H9 (cell line): ENCODE measurements around the gene PANX2. TPM values are rescaled to one million over a fixed set of nuclear protein-coding genes. Genes with fewer than 3 reads are reported as not detected.

Experiments
- DNase-seq: peaks from one replicate; pipeline ENCODE4 v3.0.0-alpha.2; 2017
- H2AFZ ChIP-seq: one replicate; pipeline ENCODE4 v1.6.1; 2013; ENCODE audit warnings: mild to moderate bottlenecking, low read length, control low read depth, moderate library complexity
- H2AK5ac ChIP-seq: 2 replicates; pipeline ENCODE4 v1.6.1; 2013; ENCODE audit warnings: low read length, control low read depth, mixed read lengths; ENCODE audit not compliant: insufficient read length
- H2BK120ac ChIP-seq: one replicate; pipeline ENCODE4 v1.6.1; 2013; ENCODE audit warnings: low read depth, mild to moderate bottlenecking, low read length, control low read depth, inconsistent platforms; ENCODE audit not compliant: poor library complexity, severe bottlenecking
- H2BK12ac ChIP-seq: 2 replicates; pipeline ENCODE4 v1.6.1; 2013; ENCODE audit warnings: low read length, control low read depth, mixed read lengths, low read depth; ENCODE audit not compliant: insufficient read length
- H2BK15ac ChIP-seq: 2 replicates; pipeline ENCODE4 v1.6.1; 2013; ENCODE audit warnings: low read depth, low read length, control low read depth
- H2BK20ac ChIP-seq: one replicate; pipeline ENCODE4 v1.6.1; 2013; ENCODE audit warnings: low read depth, mild to moderate bottlenecking, low read length, control low read depth, inconsistent platforms; ENCODE audit not compliant: poor library complexity, severe bottlenecking
- H2BK5ac ChIP-seq: 2 replicates; pipeline ENCODE4 v1.6.1; 2013; ENCODE audit warnings: low read length, control low read depth, mixed read lengths; ENCODE audit not compliant: insufficient read length
- H3K14ac ChIP-seq: 2 replicates; pipeline ENCODE4 v1.6.1; 2013; ENCODE audit warnings: low read length, control low read depth; ENCODE audit not compliant: insufficient read depth
- H3K18ac ChIP-seq: 2 replicates; pipeline ENCODE4 v1.6.1; 2013; ENCODE audit warnings: low read depth, mild to moderate bottlenecking, mixed read lengths, low read length, control low read depth; ENCODE audit not compliant: insufficient read length
- H3K23ac ChIP-seq: 2 replicates; pipeline ENCODE4 v1.6.1; 2013; ENCODE audit warnings: low read length, control low read depth, mixed read lengths, low read depth; ENCODE audit not compliant: insufficient read length
- H3K23me2 ChIP-seq: 2 replicates; pipeline ENCODE4 v1.6.1; 2013; ENCODE audit warnings: low read depth, mild to moderate bottlenecking, mixed read lengths, low read length, control low read depth; ENCODE audit not compliant: insufficient read length, poor library complexity, severe bottlenecking
- H3K27ac ChIP-seq: 2 replicates; pipeline ENCODE4 v1.5.1; 2013; ENCODE audit warnings: low read length, control low read depth, mixed read lengths, low read depth; ENCODE audit not compliant: insufficient read length
- H3K27me3 ChIP-seq: 2 replicates; pipeline ENCODE4 v1.6.1; 2013; ENCODE audit warnings: low read length, control low read depth, inconsistent platforms; ENCODE audit not compliant: insufficient read depth
- H3K4ac ChIP-seq: 2 replicates; pipeline ENCODE4 v1.6.1; 2013; ENCODE audit warnings: low read depth, mild to moderate bottlenecking, control low read depth, inconsistent platforms, low read length, moderate library complexity
- H3K4me1 ChIP-seq: 2 replicates; pipeline ENCODE4 v1.6.1; 2013; ENCODE audit warnings: low read length, control low read depth, inconsistent platforms; ENCODE audit not compliant: insufficient read depth
- H3K4me2 ChIP-seq: 2 replicates; pipeline ENCODE4 v1.6.1; 2013; ENCODE audit warnings: low read length, control low read depth, mixed read lengths; ENCODE audit not compliant: insufficient read length, insufficient read depth
- H3K56ac ChIP-seq: 2 replicates; pipeline ENCODE4 v1.6.1; 2013; ENCODE audit warnings: low read depth, mild to moderate bottlenecking, mixed read lengths, low read length, control low read depth; ENCODE audit not compliant: insufficient read length
- H3K79me1 ChIP-seq: 2 replicates; pipeline ENCODE4 v1.6.1; 2013; ENCODE audit warnings: low read depth, mild to moderate bottlenecking, moderate library complexity, low read length, control low read depth, inconsistent platforms; ENCODE audit not compliant: insufficient read depth, poor library complexity, severe bottlenecking
- H3K79me2 ChIP-seq: 2 replicates; pipeline ENCODE4 v1.6.1; 2013; ENCODE audit warnings: low read length, control low read depth, inconsistent platforms; ENCODE audit not compliant: insufficient read depth
- H3K9ac ChIP-seq: 2 replicates; pipeline ENCODE4 v1.6.1; 2013; ENCODE audit warnings: low read length, control low read depth, mixed read lengths; ENCODE audit not compliant: insufficient read length; ENCODE audit errors: extremely low read depth
- H3K9me3 ChIP-seq: one replicate; pipeline ENCODE4 v1.6.1; 2013; ENCODE audit warnings: low read depth, low read length, inconsistent platforms; ENCODE audit not compliant: control insufficient read depth
- H3T11ph ChIP-seq: one replicate; pipeline ENCODE4 v1.6.1; 2013; ENCODE audit warnings: mild to moderate bottlenecking, low read length, control low read depth, inconsistent platforms
- H4K20me1 ChIP-seq: one replicate; pipeline ENCODE4 v1.6.1; 2013; ENCODE audit not compliant: control insufficient read depth, insufficient read length, insufficient read depth
- H4K5ac ChIP-seq: 2 replicates; pipeline ENCODE4 v1.6.1; 2013; ENCODE audit warnings: low read depth, mild to moderate bottlenecking, mixed read lengths, low read length, control low read depth; ENCODE audit not compliant: insufficient read length
- H4K8ac ChIP-seq: replicated peaks from 2 replicates; pipeline ENCODE4 v1.6.1; 2013; ENCODE audit warnings: low read length, control low read depth, mixed read lengths, low read depth; ENCODE audit not compliant: insufficient read length
- H4K91ac ChIP-seq: 2 replicates; pipeline ENCODE4 v1.6.1; 2013; ENCODE audit warnings: low read depth, mild to moderate bottlenecking, moderate library complexity, mixed read lengths, low read length, control low read depth; ENCODE audit not compliant: insufficient read length
- H3K27ac Mint-ChIP-seq, 3 experiments: 2 replicates in 2 of 3; 3 replicates in 1 of 3; pipeline ENCODE4 v1.8.0; 2020 to 2021; ENCODE audit warnings: mixed read lengths in 3 of 3, mild to moderate bottlenecking in 1 of 3, moderate library complexity in 1 of 3
- H3K27me3 Mint-ChIP-seq: 2 replicates; pipeline ENCODE4 v1.8.0; 2021; ENCODE audit warnings: low read depth, mild to moderate bottlenecking, moderate library complexity, mixed read lengths
- H3K36me3 Mint-ChIP-seq, 3 experiments: 2 replicates in 2 of 3; 3 replicates in 1 of 3; pipeline ENCODE4 v1.8.0; 2020 to 2021; ENCODE audit warnings: low read depth in 3 of 3, mixed read lengths in 3 of 3; ENCODE audit not compliant: insufficient read depth in 1 of 3
- H3K4me1 Mint-ChIP-seq, 2 experiments: 2 replicates each; pipeline ENCODE4 v1.8.0; 2020; ENCODE audit warnings: mixed read lengths in 2 of 2
- H3K4me3 Mint-ChIP-seq, 2 experiments: 2 replicates in 1 of 2; 3 replicates in 1 of 2; pipeline ENCODE4 v1.8.0; 2020 to 2021; ENCODE audit warnings: mild to moderate bottlenecking in 2 of 2, mixed read lengths in 2 of 2, moderate library complexity in 1 of 2
- H3K9me3 Mint-ChIP-seq, 2 experiments: 2 replicates in 1 of 2; 3 replicates in 1 of 2; pipeline ENCODE4 v1.8.0; 2020; ENCODE audit warnings: mild to moderate bottlenecking in 2 of 2, mixed read lengths in 2 of 2, moderate library complexity in 1 of 2
- WGBS: extraction: QIAGEN DNeasy Blood & Tissue Kit; methylation state at CpG from one replicate; pipeline ENCODE4 v1.1.7; 2013; ENCODE audit warnings: missing lambda C conversion rate, low lambda C conversion rate, mixed read lengths; ENCODE audit not compliant: insufficient read length; ENCODE audit errors: extremely low coverage; 5-methylcytosine and 5-hydroxymethylcytosine counted together
- total RNA-seq: library from RNA; stranded (reverse); gene quantifications from 2 replicates; pipeline ENCODE4 v1.2.1, GENCODE V29; 2021
- TF ChIP-seq, protein P1 (sequence below): fragments of 200-600 bp; sonication (generic); conservative IDR thresholded peaks from 3 replicates; pipeline ENCODE4 v1.8.0; 2021; ENCODE audit warnings: antibody characterized with exemption, mild to moderate bottlenecking

Gene PANX2
- total RNA-seq, 1 experiment from 2014 or later, result 8.0 TPM

DNA sequence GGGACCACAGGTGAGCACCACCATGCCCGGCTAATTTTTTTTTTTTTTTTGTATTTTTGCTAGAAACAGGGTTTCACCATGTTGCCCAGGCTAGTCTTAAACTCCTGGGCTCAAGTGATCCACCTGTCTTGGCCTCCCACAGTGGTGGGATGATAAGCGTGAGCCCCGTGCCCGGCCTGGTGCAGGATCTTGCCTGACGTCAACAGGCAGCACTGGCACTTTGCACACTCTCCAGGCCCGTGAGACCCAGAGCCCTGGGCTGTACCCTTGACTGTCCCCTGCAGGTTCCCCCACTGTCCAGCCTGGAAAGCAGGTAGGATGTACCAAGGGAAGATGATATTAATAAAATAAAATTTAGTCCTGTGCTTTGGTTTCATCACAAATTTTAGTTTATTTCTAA, 29.1 kb upstream of the PANX2 start:
- no peaks in the 10 kb centered on the region for H3K9me3 ChIP-seq
- H3K18ac ChIP-seq, result no peak overlapping the region
- no CpG with 5 or more reads among the region's 6 CpGs for WGBS
- H4K91ac ChIP-seq, result no peak overlapping the region
- no peaks in the 10 kb centered on the region for H3K79me2 ChIP-seq
- no peak overlapping the region for H4K8ac ChIP-seq
- H3K79me1 ChIP-seq, result no peaks in the 10 kb centered on the region
- no peak overlapping the region for H3K4ac ChIP-seq
- Mint-ChIP-seq H3K36me3 (no peaks in the 10 kb centered on the region), H3K27ac (no peak overlapping the region), H3K9me3 (peaks cover 0 to 3% of the 10 kb centered on the region in 2 experiments; a peak in 2 of 5 replicates), H3K4me3 (no peak overlapping the region), H3K4me1 (peaks cover 2 to 3% of the 10 kb centered on the region in 2 experiments), H3K27me3 (peaks cover 18% of the 10 kb centered on the region)
- no peak overlapping the region for H2AK5ac ChIP-seq
- no peak for DNase-seq
- H3K14ac ChIP-seq, result no peak overlapping the region
- H3K27ac ChIP-seq, result no peak overlapping the region
- no peaks in the 10 kb centered on the region for H3K4me1 ChIP-seq
- H3K9ac ChIP-seq, result no peak overlapping the region
- no peak overlapping the region for H3K56ac ChIP-seq
- H2BK120ac ChIP-seq, result no peak overlapping the region
- no peak overlapping the region for H2BK20ac ChIP-seq
- H4K5ac ChIP-seq, result no peak overlapping the region
- H3K4me2 ChIP-seq, result no peak overlapping the region
- H3T11ph ChIP-seq, result no peak overlapping the region
- no peaks in the 10 kb centered on the region for H3K23me2 ChIP-seq
- no peak overlapping the region for H2AFZ ChIP-seq
- no peak overlapping the region for H3K23ac ChIP-seq
- H2BK5ac ChIP-seq, result no peak overlapping the region
- H3K27me3 ChIP-seq, result no peaks in the 10 kb centered on the region
- TF ChIP-seq, protein P1, sequence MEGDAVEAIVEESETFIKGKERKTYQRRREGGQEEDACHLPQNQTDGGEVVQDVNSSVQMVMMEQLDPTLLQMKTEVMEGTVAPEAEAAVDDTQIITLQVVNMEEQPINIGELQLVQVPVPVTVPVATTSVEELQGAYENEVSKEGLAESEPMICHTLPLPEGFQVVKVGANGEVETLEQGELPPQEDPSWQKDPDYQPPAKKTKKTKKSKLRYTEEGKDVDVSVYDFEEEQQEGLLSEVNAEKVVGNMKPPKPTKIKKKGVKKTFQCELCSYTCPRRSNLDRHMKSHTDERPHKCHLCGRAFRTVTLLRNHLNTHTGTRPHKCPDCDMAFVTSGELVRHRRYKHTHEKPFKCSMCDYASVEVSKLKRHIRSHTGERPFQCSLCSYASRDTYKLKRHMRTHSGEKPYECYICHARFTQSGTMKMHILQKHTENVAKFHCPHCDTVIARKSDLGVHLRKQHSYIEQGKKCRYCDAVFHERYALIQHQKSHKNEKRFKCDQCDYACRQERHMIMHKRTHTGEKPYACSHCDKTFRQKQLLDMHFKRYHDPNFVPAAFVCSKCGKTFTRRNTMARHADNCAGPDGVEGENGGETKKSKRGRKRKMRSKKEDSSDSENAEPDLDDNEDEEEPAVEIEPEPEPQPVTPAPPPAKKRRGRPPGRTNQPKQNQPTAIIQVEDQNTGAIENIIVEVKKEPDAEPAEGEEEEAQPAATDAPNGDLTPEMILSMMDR, result no peak
- no peak overlapping the region for H2BK15ac ChIP-seq
- no peak overlapping the region for H2BK12ac ChIP-seq
- no peaks in the 10 kb centered on the region for H4K20me1 ChIP-seq
